Measurements from ENCODE around the gene DCBLD1.

DCBLD1 gene

GRCh38 chr6:117489003-117489402 lies 6.5 kb downstream of the DCBLD1 start:
- no peak overlapping the region for H4K8ac ChIP-seq (ENCODE audit: low read depth, low read length)
- WGBS, 2 donors (ENCODE audit: extremely low coverage in 2 of 2, insufficient read length in 2 of 2, insufficient replicate concordance in 1 of 2), result no CpG with 5 or more reads among the region's 2 CpGs
- H2BK5ac ChIP-seq (ENCODE audit: low read length), result no peak overlapping the region
- no peak overlapping the region for H4K91ac ChIP-seq (ENCODE audit: low read depth, low read length, poor library complexity)
- no peak overlapping the region for H3K27ac ChIP-seq (replicated peaks; ENCODE audit: low read length)
- H3K4me3 ChIP-seq (ENCODE audit: low read length in 2 of 2), result no peak overlapping the region
- no peak overlapping the region for H3K9ac ChIP-seq (ENCODE audit: low read depth, low read length, poor library complexity)
- H3K79me1 ChIP-seq (ENCODE audit: low read depth, low read length), result no peaks in the 10 kb centered on the region
- H3K4me2 ChIP-seq (ENCODE audit: insufficient read depth, low read length, poor library complexity, severe bottlenecking), result no peak overlapping the region
- H2BK12ac ChIP-seq (ENCODE audit: low read length), result no peak overlapping the region
- H2BK120ac ChIP-seq (ENCODE audit: low read depth, low read length), result no peak overlapping the region
- no peak overlapping the region for H2BK15ac ChIP-seq (ENCODE audit: low read length)
- no peak overlapping the region for H2AK5ac ChIP-seq (ENCODE audit: low read depth, low read length)
- no peak overlapping the region for H3K14ac ChIP-seq (ENCODE audit: low read length)
- no peak overlapping the region for H3K4ac ChIP-seq (ENCODE audit: low read length)
- peaks cover 0 to 2% (median 0%) of the 10 kb centered on the region in 3 experiments for H3K27me3 ChIP-seq (ENCODE audit: control insufficient read depth in 3 of 3, insufficient read depth in 3 of 3, low read depth in 1 of 3, low read length in 3 of 3)
- no peak overlapping the region for H2AFZ ChIP-seq (ENCODE audit: low read length)
- H3K18ac ChIP-seq (ENCODE audit: low read length), result no peak overlapping the region
- H3K9me3 ChIP-seq (replicated peaks in 1 of 2; ENCODE audit: control insufficient read depth in 2 of 2, insufficient read depth in 1 of 2, low read depth in 1 of 2, low read length in 2 of 2), result peaks cover 2 to 11% of the 10 kb centered on the region in 2 donors
- H3K23ac ChIP-seq (ENCODE audit: low read depth, low read length, poor library complexity), result no peak overlapping the region
- no peaks in the 10 kb centered on the region for H3K4me1 ChIP-seq (ENCODE audit: control insufficient read depth in 2 of 2, insufficient read depth in 1 of 2, low read depth in 1 of 2, low read length in 2 of 2)
- DNase-seq (ENCODE audit: low spot score), result no peak
- no peaks in the 10 kb centered on the region for H3K36me3 ChIP-seq (replicated peaks in 1 of 2; ENCODE audit: control insufficient read depth in 2 of 2, insufficient read depth in 2 of 2, low read length in 2 of 2)

- H3K4me2 ChIP-seq (ENCODE audit: insufficient read depth, low read length, poor library complexity, severe bottlenecking), result no peak overlapping the region
- no peak overlapping the region for H3K18ac ChIP-seq (ENCODE audit: low read length)
- H3K9ac ChIP-seq (ENCODE audit: low read depth, low read length, poor library complexity), result no peak overlapping the region
- no peaks in the 10 kb centered on the region for H3K27me3 ChIP-seq (ENCODE audit: control insufficient read depth in 3 of 3, insufficient read depth in 3 of 3, low read depth in 1 of 3, low read length in 3 of 3)
- no peak overlapping the region for H3K4ac ChIP-seq (ENCODE audit: low read length)
- H2BK12ac ChIP-seq (ENCODE audit: low read length), result no peak overlapping the region
- WGBS, 2 donors (ENCODE audit: extremely low coverage in 2 of 2, insufficient read length in 2 of 2, insufficient replicate concordance in 1 of 2), result no CpG with 5 or more reads among the region's 5 CpGs
- H3K36me3 ChIP-seq (replicated peaks in 1 of 2; ENCODE audit: control insufficient read depth in 2 of 2, insufficient read depth in 2 of 2, low read length in 2 of 2), result no peaks in the 10 kb centered on the region
- no peak overlapping the region for H2BK15ac ChIP-seq (ENCODE audit: low read length)
- H3K9me3 ChIP-seq (replicated peaks in 1 of 2; ENCODE audit: control insufficient read depth in 2 of 2, insufficient read depth in 1 of 2, low read depth in 1 of 2, low read length in 2 of 2), result peaks cover 0 to 7% of the 10 kb centered on the region in 2 donors
- no peak overlapping the region for H2AK5ac ChIP-seq (ENCODE audit: low read depth, low read length)
- no peak overlapping the region for H4K8ac ChIP-seq (ENCODE audit: low read depth, low read length)
- no peak overlapping the region for H4K91ac ChIP-seq (ENCODE audit: low read depth, low read length, poor library complexity)
- H2BK120ac ChIP-seq (ENCODE audit: low read depth, low read length), result no peak overlapping the region
- no peak for DNase-seq (ENCODE audit: low spot score)
- H3K4me1 ChIP-seq (ENCODE audit: control insufficient read depth in 2 of 2, insufficient read depth in 1 of 2, low read depth in 1 of 2, low read length in 2 of 2), result peaks cover 0 to 3% of the 10 kb centered on the region in 2 donors
- H3K14ac ChIP-seq (ENCODE audit: low read length), result no peak overlapping the region
- H3K27ac ChIP-seq (replicated peaks; ENCODE audit: low read length), result no peak overlapping the region
- no peaks in the 10 kb centered on the region for H3K79me1 ChIP-seq (ENCODE audit: low read depth, low read length)
- H3K4me3 ChIP-seq (ENCODE audit: low read length in 2 of 2), result no peak overlapping the region
- no peak overlapping the region for H2BK5ac ChIP-seq (ENCODE audit: low read length)
- H2AFZ ChIP-seq (ENCODE audit: low read length), result no peak overlapping the region
- H3K23ac ChIP-seq (ENCODE audit: low read depth, low read length, poor library complexity), result no peak overlapping the region
Observed at GRCh38 chr6:117491916-117492315, 9.4 kb downstream of the DCBLD1 start.

DNA sequence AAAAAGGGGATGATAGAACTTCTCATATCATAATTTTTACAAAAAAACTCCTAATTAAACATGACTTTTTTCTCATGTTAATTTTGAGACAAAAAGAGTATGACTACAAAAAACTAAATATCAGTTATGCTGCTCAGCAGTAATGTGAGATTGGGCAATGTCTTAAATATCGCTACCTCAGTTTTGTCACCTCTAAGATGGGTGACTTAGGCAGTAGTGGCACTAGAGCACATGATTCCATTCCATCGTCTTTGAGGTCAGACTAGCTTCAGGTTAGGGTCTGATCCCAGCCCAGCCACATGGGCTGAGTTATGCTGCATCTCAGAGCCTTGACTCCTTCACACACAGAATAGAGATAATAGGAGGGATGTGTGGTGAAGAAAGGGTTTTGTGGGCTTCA lies 11.0 kb downstream of the DCBLD1 start:
- Histone ChIP-seq H4K91ac (ENCODE audit: low read depth, low read length, poor library complexity) (no peak overlapping the region), H3K14ac (ENCODE audit: low read length) (no peak overlapping the region), H3K4me3 (ENCODE audit: low read length in 2 of 2) (no peak overlapping the region), H2AK5ac (ENCODE audit: low read depth, low read length) (no peak overlapping the region), H3K23ac (ENCODE audit: low read depth, low read length, poor library complexity) (no peak overlapping the region), H3K4ac (ENCODE audit: low read length) (no peak overlapping the region), H2BK120ac (ENCODE audit: low read depth, low read length) (no peak overlapping the region), H3K9me3 (replicated peaks in 1 of 2; ENCODE audit: control insufficient read depth in 2 of 2, insufficient read depth in 1 of 2, low read depth in 1 of 2, low read length in 2 of 2) (no peaks in the 10 kb centered on the region), H3K36me3 (replicated peaks in 1 of 2; ENCODE audit: control insufficient read depth in 2 of 2, insufficient read depth in 2 of 2, low read length in 2 of 2) (no peaks in the 10 kb centered on the region), H2BK15ac (ENCODE audit: low read length) (no peak overlapping the region), H3K79me1 (ENCODE audit: low read depth, low read length) (no peaks in the 10 kb centered on the region), H3K4me1 (ENCODE audit: control insufficient read depth in 2 of 2, insufficient read depth in 1 of 2, low read depth in 1 of 2, low read length in 2 of 2) (peaks cover 0 to 3% of the 10 kb centered on the region in 2 donors), H3K9ac (ENCODE audit: low read depth, low read length, poor library complexity) (no peak overlapping the region), H2BK5ac (ENCODE audit: low read length) (no peak overlapping the region), H3K4me2 (ENCODE audit: insufficient read depth, low read length, poor library complexity, severe bottlenecking) (no peak overlapping the region), H3K27ac (replicated peaks; ENCODE audit: low read length) (no peak overlapping the region), H3K27me3 (ENCODE audit: control insufficient read depth in 3 of 3, insufficient read depth in 3 of 3, low read depth in 1 of 3, low read length in 3 of 3) (no peaks in the 10 kb centered on the region), H3K18ac (ENCODE audit: low read length) (no peak overlapping the region), H2AFZ (ENCODE audit: low read length) (no peak overlapping the region), H4K8ac (ENCODE audit: low read depth, low read length) (no peak overlapping the region), H2BK12ac (ENCODE audit: low read length) (no peak overlapping the region)
- DNase-seq (ENCODE audit: low spot score), result no peak
- no CpG with 5 or more reads among the region's 2 CpGs for WGBS, 2 donors (ENCODE audit: extremely low coverage in 2 of 2, insufficient read length in 2 of 2, insufficient replicate concordance in 1 of 2)

- Histone ChIP-seq H2AK5ac (ENCODE audit: low read depth, low read length) (no peak overlapping the region), H2BK120ac (ENCODE audit: low read depth, low read length) (no peak overlapping the region), H3K4ac (ENCODE audit: low read length) (no peak overlapping the region), H3K18ac (ENCODE audit: low read length) (no peak overlapping the region), H3K4me1 (ENCODE audit: control insufficient read depth in 2 of 2, insufficient read depth in 1 of 2, low read depth in 1 of 2, low read length in 2 of 2) (peaks cover 0 to 3% of the 10 kb centered on the region in 2 donors), H3K23ac (ENCODE audit: low read depth, low read length, poor library complexity) (no peak overlapping the region), H3K79me1 (ENCODE audit: low read depth, low read length) (no peaks in the 10 kb centered on the region), H3K36me3 (replicated peaks in 1 of 2; ENCODE audit: control insufficient read depth in 2 of 2, insufficient read depth in 2 of 2, low read length in 2 of 2) (no peaks in the 10 kb centered on the region), H2BK15ac (ENCODE audit: low read length) (no peak overlapping the region), H3K4me2 (ENCODE audit: insufficient read depth, low read length, poor library complexity, severe bottlenecking) (no peak overlapping the region), H3K9me3 (replicated peaks in 1 of 2; ENCODE audit: control insufficient read depth in 2 of 2, insufficient read depth in 1 of 2, low read depth in 1 of 2, low read length in 2 of 2) (no peaks in the 10 kb centered on the region), H3K14ac (ENCODE audit: low read length) (no peak overlapping the region), H3K9ac (ENCODE audit: low read depth, low read length, poor library complexity) (no peak overlapping the region), H4K8ac (ENCODE audit: low read depth, low read length) (no peak overlapping the region), H3K4me3 (ENCODE audit: low read length in 2 of 2) (no peak overlapping the region), H2BK12ac (ENCODE audit: low read length) (no peak overlapping the region), H2BK5ac (ENCODE audit: low read length) (no peak overlapping the region), H4K91ac (ENCODE audit: low read depth, low read length, poor library complexity) (no peak overlapping the region), H3K27ac (replicated peaks; ENCODE audit: low read length) (no peak overlapping the region), H3K27me3 (ENCODE audit: control insufficient read depth in 3 of 3, insufficient read depth in 3 of 3, low read depth in 1 of 3, low read length in 3 of 3) (no peaks in the 10 kb centered on the region), H2AFZ (ENCODE audit: low read length) (no peak overlapping the region)
- no peak for DNase-seq (ENCODE audit: low spot score)
- no CpG with 5 or more reads among the region's 2 CpGs for WGBS, 2 donors (ENCODE audit: extremely low coverage in 2 of 2, insufficient read length in 2 of 2, insufficient replicate concordance in 1 of 2)
Observed at GRCh38 chr6:117494283-117494682, 11.8 kb downstream of the DCBLD1 start.
